Measurements from ENCODE around the gene TBC1D12. TPM values are rescaled to one million over a fixed set of nuclear protein-coding genes. Genes with fewer than 3 reads are reported as not detected.

TBC1D12 gene
- total and polyA plus RNA-seq, 7 donors, result 1.5 to 5.4 (median 5.0) TPM

DNA sequence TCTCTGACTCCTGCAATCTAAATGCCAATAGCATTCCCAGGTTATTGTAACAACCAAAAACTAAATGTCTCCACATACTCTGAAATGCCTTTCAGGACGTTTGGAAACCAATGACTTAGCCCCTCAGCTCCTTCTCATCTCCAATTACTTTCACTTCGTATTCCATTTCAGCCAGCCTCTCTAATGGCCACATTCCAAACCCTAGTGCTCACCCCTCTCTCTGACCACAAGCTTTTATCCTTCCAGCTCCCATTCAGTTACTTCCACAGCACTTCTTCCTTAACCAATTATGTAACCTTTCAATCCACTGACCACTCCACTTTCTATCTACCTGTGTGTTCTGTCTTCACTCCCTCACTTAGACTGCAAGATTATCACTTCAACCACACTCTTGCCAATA is 43.9 kb upstream of the TBC1D12 start:
- no peak for ATAC-seq
- H3K4me1 ChIP-seq, result peaks cover 17% of the 10 kb centered on the region
- peaks cover 4 to 77% of the 10 kb centered on the region in 2 donors for H3K36me3 ChIP-seq (ENCODE audit: insufficient read depth in 1 of 2, low read depth in 1 of 2)
- TF ChIP-seq, protein P1, sequence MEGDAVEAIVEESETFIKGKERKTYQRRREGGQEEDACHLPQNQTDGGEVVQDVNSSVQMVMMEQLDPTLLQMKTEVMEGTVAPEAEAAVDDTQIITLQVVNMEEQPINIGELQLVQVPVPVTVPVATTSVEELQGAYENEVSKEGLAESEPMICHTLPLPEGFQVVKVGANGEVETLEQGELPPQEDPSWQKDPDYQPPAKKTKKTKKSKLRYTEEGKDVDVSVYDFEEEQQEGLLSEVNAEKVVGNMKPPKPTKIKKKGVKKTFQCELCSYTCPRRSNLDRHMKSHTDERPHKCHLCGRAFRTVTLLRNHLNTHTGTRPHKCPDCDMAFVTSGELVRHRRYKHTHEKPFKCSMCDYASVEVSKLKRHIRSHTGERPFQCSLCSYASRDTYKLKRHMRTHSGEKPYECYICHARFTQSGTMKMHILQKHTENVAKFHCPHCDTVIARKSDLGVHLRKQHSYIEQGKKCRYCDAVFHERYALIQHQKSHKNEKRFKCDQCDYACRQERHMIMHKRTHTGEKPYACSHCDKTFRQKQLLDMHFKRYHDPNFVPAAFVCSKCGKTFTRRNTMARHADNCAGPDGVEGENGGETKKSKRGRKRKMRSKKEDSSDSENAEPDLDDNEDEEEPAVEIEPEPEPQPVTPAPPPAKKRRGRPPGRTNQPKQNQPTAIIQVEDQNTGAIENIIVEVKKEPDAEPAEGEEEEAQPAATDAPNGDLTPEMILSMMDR (IDR thresholded peaks at IDR 0.05), result no peak
- H3K27me3 ChIP-seq (ENCODE audit: insufficient read depth in 3 of 3, low read length in 2 of 3), result no peaks in the 10 kb centered on the region
- intact Hi-C loops (cut with DNase I), result no loop called here
- H3K27ac ChIP-seq, result no peak overlapping the region
- H3K4me3 ChIP-seq, result no peak overlapping the region
- H3K9me3 ChIP-seq, result no peaks in the 10 kb centered on the region
- no peak for DNase-seq
- 25 to 27% (median 26%) methylated on average over 2 of the region's 2 CpGs for WGBS, 3 donors

DNA sequence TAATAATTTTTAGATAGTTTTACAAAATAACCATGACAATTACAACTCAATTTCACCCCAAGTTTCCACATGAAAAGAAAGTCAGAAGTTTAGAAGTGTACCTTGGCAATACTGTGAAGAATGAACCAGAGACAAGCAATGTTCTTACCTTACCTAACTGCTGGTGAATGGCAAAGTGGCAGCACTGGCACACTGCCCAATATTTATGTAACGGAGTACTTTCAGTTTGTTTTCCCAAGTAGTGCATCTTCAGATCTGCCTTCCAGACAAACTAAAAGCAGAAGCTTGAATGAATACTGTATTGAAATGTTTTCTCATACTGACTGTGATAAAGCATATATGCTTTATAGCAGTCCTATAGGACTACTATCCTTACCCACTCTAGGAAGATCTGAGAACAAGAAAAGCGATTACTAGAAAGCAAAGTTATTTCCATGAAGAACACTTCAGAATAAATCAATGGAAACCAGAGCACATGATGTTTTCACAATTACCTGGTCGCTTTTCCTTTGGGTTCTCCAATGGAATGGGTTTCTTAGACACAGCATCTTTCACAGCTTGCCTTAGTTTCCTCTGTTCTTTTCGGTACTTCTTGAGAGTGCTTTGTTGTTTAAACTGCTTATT is 41.1 kb upstream of the TBC1D12 start:
- intact Hi-C loops (cut with DNase I), result loop anchor here in 1 of 2 donors (5.0 to 10.0 kb wide), 2 partner anchors 41 to 84 kb away; partner anchors contain the start of gene TBC1D12
- no peak for DNase-seq
- H3K4me3 ChIP-seq, result peak overlapping the region; percentile 87

DNA sequence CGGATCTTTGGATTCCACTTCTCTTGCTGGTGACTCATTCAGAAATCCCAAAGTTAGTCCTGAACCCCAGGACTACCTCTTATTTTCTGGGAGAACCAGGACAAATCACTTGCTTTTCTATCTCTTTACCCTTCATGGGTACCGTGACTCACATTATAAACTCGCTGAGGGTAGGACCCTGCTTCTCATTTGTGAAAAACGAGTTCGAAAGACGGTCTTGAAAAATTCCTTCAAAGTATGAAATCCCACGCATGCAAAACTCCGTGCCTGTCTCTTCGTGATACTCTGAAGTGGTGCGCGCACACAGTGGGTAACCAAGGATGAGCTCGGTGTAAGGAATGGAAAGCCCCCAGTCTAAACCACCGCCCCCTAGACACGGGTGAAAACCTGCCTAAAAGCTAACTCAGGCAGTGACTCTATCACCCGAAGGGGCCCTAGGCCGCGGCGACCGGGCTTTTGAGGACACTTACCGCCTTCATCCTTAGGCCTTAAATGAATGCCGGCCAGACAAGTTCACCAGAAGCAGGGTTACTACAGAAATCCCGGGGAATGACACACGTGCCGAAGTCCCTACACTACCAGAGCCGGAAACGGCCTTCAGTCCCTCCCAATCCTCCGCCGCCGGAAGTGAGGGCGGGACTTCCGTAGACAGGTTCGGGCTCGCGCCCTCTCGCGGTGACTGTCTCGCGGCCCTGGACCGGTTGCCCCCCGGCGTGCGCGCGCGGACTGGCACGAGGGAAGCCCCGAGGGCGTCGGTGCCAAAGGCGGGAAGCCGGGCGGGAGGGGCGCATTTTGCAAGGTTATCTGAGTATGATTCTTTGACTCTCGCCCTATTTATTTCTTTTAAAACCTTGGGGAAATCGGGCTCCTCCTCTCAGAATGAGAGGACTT is 39.7 kb upstream of the TBC1D12 start, which contains the start of gene NOC3L:
Gene NOC3L (minus strand): TSS at position 580 of the 891 bp plus-strand sequence. CDS start 101 bp downstream, at position 479.
- DNase-seq (peak; percentile 96 to 98), ATAC-seq (peak; percentile 100)
- 0 to 1% (median 1%) methylated on average over 43 to 55 of the region's 55 CpGs for WGBS, 3 donors
- H3K36me3 ChIP-seq (ENCODE audit: insufficient read depth in 1 of 2, low read depth in 1 of 2), result peaks cover 3 to 36% of the 10 kb centered on the region in 2 donors
- peaks cover 17% of the 10 kb centered on the region for H3K4me1 ChIP-seq
- H3K4me3 ChIP-seq, result peak within 1 kb of the TSS; percentile 87
- H3K27me3 ChIP-seq (ENCODE audit: insufficient read depth in 3 of 3, low read length in 2 of 3), result no peaks in the 10 kb centered on the region
- H3K27ac ChIP-seq, result peak within 1 kb of the TSS; percentile 90
- TF ChIP-seq, protein P1 (IDR thresholded peaks at IDR 0.05), result peak; percentile 91
- H3K9me3 ChIP-seq, result no peaks in the 10 kb centered on the region
- intact Hi-C loops (cut with DNase I), result loop anchor here (2.0 to 10.0 kb wide), 4 partner anchors 40 to 84 kb away; partner anchors contain the start of gene TBC1D12 (in 2 of the 2)

More for the DNA sequence above, 41.1 kb upstream of the TBC1D12 start:
- Histone ChIP-seq H3K27me3 (ENCODE audit: insufficient read depth in 3 of 3, low read length in 2 of 3) (no peaks in the 10 kb centered on the region), H3K9me3 (no peaks in the 10 kb centered on the region), H3K27ac (no peak overlapping the region), H3K36me3 (ENCODE audit: insufficient read depth in 1 of 2, low read depth in 1 of 2) (peaks cover 4 to 49% of the 10 kb centered on the region in 2 donors), H3K4me1 (peaks cover 17% of the 10 kb centered on the region)
- ATAC-seq, result no peak
- 66 to 68% (median 66%) methylated on average over 4 of the region's 4 CpGs for WGBS, 3 donors
- TF ChIP-seq, protein P1 (IDR thresholded peaks at IDR 0.05), result no peak

DNA sequence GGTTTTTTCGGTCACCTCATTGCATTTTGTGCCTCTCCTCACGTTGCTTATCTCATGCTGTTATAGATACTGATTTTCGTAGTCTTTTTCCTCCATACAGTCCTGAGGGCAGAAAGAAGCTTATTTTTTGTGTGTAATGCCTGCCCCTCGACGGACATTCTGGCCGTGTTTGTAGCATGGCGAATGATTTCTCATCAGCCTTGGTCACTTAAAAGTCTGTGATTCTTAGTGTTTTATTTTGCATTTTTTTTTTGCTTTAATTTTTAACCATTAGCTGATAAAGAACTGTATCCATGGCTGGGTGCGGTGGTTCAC is 39.1 kb upstream of the TBC1D12 start:
- ATAC-seq, result peak in 2 of 4 donors; percentile 18 to 32
- H3K4me3 ChIP-seq, result peak overlapping the region; percentile 87
- peak overlapping the region; percentile 90 for H3K27ac ChIP-seq
- no peak for DNase-seq
- WGBS, 3 donors, result 37 to 43% (median 41%) methylated on average over 8 of the region's 8 CpGs
- H3K9me3 ChIP-seq, result no peaks in the 10 kb centered on the region
- TF ChIP-seq, protein P1 (IDR thresholded peaks at IDR 0.05), result no peak
- H3K27me3 ChIP-seq (ENCODE audit: insufficient read depth in 3 of 3, low read length in 2 of 3), result no peaks in the 10 kb centered on the region
- H3K36me3 ChIP-seq (ENCODE audit: insufficient read depth in 1 of 2, low read depth in 1 of 2), result peaks cover 0 to 30% of the 10 kb centered on the region in 2 donors
- intact Hi-C loops (cut with DNase I), result loop anchor here (2.0 to 10.0 kb wide), 4 partner anchors 39 to 84 kb away; partner anchors contain the start of gene TBC1D12 (in 2 of the 2)
- peaks cover 17% of the 10 kb centered on the region for H3K4me1 ChIP-seq

All from psoas muscle (tissue), 8 donors.